Measurements from ENCODE around the gene GLIS2. TPM values are rescaled to one million over a fixed set of nuclear protein-coding genes. Genes with fewer than 3 reads are reported as not detected.

Gene GLIS2
- total RNA-seq, 6 donors from 2014 or later, result 10.5 to 35.2 (median 22.6) TPM

DNA sequence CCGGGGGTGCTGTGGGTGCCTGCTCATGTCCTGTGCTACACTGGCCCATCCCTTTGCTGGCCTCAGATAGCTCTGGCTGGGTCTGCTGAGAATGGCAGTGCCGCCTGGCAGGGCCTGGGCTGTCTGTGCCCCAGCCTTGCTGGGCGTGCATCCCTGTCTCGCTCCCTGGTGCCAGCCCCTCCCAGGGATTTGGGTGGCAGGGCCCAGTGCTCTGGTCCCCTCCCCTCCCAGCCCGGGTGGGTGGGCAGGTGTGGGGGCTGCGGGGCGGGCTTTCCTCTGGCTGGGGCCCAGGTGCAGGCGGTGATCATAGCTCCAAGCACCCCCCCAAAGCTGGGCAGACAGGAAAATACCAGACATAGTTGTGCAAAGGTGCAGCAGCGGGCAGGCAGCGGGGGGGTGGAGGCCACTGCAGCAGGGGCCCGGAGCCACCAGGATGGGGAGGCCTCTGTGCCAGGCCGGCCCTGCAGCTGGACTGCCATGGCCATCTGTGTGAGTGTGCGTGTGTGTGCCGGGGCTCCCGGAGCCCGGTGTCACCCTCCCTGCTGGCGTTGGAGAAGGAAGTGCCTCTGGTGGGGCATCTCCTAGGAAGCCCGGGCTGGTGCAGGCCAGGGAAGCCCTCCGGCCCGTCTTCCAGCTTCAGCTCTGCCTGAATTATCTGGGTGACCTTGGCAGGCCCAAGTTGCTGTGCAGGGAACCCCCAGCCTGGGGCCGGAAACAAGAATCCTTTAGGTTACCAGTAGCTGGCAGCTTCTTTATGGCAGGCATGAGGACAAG is 7.4 kb downstream of the GLIS2 start:
- H3K4me1 ChIP-seq, result peaks cover 86 to 98% (median 93%) of the 10 kb centered on the region in 4 donors
- WGBS, 2 donors, result 50 to 63% methylated on average over 4 to 17 of the region's 21 CpGs
- H3K4me3 ChIP-seq, result peak overlapping the region in 1 of 4 donors; percentile 25
- ATAC-seq (ENCODE audit: low FRiP score in 2 of 2) (peak in 1 of 2 donors; percentile 69), DNase-seq (peak in 1 of 2 donors; percentile 86)
- peak overlapping the region; percentile 80 to 96 (median 92) for H3K27ac ChIP-seq
- H3K27me3 ChIP-seq, result no peaks in the 10 kb centered on the region
- TF ChIP-seq EP300 (IDR thresholded peaks at IDR 0.05) (no peak), POLR2A (IDR thresholded peaks at IDR 0.05) (no peak), POLR2AphosphoS5 (IDR thresholded peaks at IDR 0.05) (no peak)
- TF ChIP-seq, protein P1, sequence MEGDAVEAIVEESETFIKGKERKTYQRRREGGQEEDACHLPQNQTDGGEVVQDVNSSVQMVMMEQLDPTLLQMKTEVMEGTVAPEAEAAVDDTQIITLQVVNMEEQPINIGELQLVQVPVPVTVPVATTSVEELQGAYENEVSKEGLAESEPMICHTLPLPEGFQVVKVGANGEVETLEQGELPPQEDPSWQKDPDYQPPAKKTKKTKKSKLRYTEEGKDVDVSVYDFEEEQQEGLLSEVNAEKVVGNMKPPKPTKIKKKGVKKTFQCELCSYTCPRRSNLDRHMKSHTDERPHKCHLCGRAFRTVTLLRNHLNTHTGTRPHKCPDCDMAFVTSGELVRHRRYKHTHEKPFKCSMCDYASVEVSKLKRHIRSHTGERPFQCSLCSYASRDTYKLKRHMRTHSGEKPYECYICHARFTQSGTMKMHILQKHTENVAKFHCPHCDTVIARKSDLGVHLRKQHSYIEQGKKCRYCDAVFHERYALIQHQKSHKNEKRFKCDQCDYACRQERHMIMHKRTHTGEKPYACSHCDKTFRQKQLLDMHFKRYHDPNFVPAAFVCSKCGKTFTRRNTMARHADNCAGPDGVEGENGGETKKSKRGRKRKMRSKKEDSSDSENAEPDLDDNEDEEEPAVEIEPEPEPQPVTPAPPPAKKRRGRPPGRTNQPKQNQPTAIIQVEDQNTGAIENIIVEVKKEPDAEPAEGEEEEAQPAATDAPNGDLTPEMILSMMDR (IDR thresholded peaks at IDR 0.05), result no peak
- no peaks in the 10 kb centered on the region for H3K9me3 ChIP-seq
- H3K36me3 ChIP-seq, result no peaks in the 10 kb centered on the region

DNA sequence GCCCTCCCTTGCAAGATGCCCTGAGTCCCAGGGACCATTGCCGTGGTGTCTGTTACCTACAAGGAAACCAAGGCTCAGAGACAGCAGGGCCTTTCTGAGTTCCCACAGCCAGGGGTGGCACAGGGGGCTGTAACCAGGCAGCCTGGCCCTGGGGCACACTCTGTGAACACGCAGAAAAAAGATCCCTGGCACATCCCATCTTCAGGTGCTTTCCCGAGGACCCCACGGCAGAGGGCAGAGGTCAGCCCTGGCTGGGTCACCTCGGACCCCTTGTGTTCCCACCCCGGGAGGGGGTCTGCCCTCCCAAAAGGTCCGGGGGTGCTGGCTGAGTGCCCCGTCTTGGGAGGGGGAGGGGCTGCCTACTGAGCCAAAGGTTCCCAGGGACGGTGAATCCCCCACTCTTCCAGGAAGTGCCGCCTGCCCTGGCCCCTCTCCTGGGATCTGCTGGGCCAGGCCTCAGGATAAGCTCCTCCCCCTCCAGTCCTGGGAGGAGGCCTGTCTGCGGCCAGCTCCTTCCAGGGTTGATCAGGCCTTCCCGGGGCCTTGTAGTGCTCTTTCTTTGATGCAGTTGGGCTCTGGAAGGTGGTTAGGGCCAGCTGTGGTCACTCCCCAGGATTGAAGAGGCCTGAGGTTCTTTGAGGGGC is 8.1 kb downstream of the GLIS2 start:
- peak; percentile 63 to 64 for ATAC-seq (ENCODE audit: low FRiP score in 2 of 2)
- Histone ChIP-seq H3K36me3 (no peaks in the 10 kb centered on the region), H3K27ac (peak overlapping the region; percentile 80 to 96 (median 92)), H3K27me3 (no peaks in the 10 kb centered on the region), H3K9me3 (no peaks in the 10 kb centered on the region), H3K4me1 (peaks cover 86 to 98% (median 93%) of the 10 kb centered on the region in 4 donors), H3K4me3 (peak overlapping the region in 1 of 4 donors; percentile 25)
- WGBS, 2 donors, result 55 to 60% methylated on average over 2 to 5 of the region's 12 CpGs
- TF ChIP-seq POLR2A (IDR thresholded peaks at IDR 0.05) (no peak), EP300 (IDR thresholded peaks at IDR 0.05) (no peak)
- TF ChIP-seq, protein P1 (IDR thresholded peaks at IDR 0.05), result no peak
- DNase-seq, result peak in 1 of 2 donors; percentile 81

DNA sequence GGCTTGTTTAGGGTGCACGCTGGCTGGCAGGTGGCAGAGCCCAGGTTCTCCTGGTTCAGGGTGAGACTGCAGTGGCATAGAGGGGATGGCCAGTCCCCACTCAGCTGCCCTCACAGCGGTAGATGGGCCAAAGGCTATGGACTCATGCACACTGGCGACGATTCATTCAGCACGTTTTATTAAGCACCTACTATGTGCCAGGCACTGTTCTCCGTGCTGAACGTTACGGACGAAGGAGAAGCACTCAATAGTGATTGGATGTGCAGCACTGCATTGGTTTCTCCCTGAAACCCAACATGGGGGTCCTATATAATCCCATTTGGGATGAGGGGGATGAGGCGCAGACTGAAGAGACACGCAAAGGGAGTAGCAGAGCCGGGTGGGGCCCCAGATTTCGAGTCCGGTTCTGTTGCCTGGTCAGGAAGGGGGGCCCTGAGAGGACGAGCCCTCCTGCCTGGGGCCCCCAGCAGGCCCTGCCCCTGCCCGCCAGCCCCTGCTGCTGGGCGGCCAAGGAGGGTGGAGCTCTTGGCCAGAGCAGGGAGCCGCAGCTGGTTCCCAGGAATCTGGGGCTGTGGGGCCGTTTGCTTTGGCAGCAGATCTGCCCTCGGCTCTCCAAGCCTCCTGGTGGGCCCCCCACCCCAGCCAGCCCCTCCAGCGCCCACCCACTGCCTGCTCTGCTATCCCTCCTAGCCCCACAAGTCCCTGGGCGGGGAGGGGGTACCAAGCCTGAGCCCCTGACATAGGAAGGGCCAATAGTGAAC is 8.8 kb downstream of the GLIS2 start:
- Histone ChIP-seq H3K4me1 (peaks cover 86 to 98% (median 93%) of the 10 kb centered on the region in 4 donors), H3K27ac (peak overlapping the region; percentile 80 to 96 (median 92)), H3K4me3 (peak overlapping the region in 1 of 4 donors; percentile 8), H3K9me3 (no peaks in the 10 kb centered on the region), H3K27me3 (no peaks in the 10 kb centered on the region), H3K36me3 (no peaks in the 10 kb centered on the region)
- 69 to 76% methylated on average over 13 to 22 of the region's 22 CpGs for WGBS, 2 donors
- DNase-seq, result no peak
- TF ChIP-seq EP300 (IDR thresholded peaks at IDR 0.05), result no peak
- no peak for TF ChIP-seq POLR2AphosphoS5 (IDR thresholded peaks at IDR 0.05)
- no peak for TF ChIP-seq POLR2A (IDR thresholded peaks at IDR 0.05)
- TF ChIP-seq, protein P1 (IDR thresholded peaks at IDR 0.05), result no peak
- no peak for ATAC-seq (ENCODE audit: low FRiP score in 2 of 2)

DNA sequence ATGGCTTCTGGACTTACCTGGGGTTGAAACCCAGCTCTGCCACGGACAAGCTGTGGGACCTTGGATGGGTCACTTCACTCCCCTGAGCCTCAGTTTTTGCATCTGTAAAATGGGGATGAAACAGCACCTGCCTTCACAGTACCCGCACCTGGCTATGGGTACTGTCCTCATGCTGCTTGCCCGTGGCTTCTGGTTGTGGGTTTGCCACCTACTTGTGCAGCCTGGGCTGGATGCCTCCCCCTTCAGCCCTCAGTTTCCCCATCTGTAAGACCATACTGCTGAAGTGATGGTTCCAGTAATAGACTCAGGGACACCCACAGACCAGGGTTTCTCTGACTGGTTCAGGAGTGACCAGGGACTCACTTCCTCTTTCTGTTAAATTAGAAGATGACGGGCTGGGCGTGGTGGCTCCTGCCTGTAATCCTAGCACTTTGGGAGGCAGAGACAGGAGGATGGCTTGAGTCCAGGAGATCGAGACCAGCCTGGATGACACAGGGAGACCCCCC is 9.4 kb downstream of the GLIS2 start:
- peaks cover 86 to 98% (median 93%) of the 10 kb centered on the region in 4 donors for H3K4me1 ChIP-seq
- no peaks in the 10 kb centered on the region for H3K27me3 ChIP-seq
- no peak for DNase-seq
- H3K4me3 ChIP-seq, result no peak overlapping the region
- TF ChIP-seq EP300 (IDR thresholded peaks at IDR 0.05), result no peak
- TF ChIP-seq, protein P1 (IDR thresholded peaks at IDR 0.05), result no peak
- TF ChIP-seq POLR2A (IDR thresholded peaks at IDR 0.05), result no peak
- no peaks in the 10 kb centered on the region for H3K9me3 ChIP-seq
- peak overlapping the region; percentile 80 to 96 (median 92) for H3K27ac ChIP-seq
- H3K36me3 ChIP-seq, result no peaks in the 10 kb centered on the region
- WGBS, 2 donors, result 47 to 71% methylated on average over 3 to 6 of the region's 6 CpGs
- ATAC-seq (ENCODE audit: low FRiP score in 2 of 2), result no peak
